GM12878 (cell line): ENCODE measurements around the gene DNAJC7. TPM values are rescaled to one million over a fixed set of nuclear protein-coding genes. Genes with fewer than 3 reads are reported as not detected.

Source experiments
- ATAC-seq: fragments of 200-7000 bp; cut with Tn5 transposase; 3 replicates; pipeline ENCODE4 v1.9.1; 2020; ENCODE audit warnings: mild to moderate bottlenecking, moderate library complexity
- BruUV-seq: library from RNA; stranded (reverse); fragments of 400-500 nt; replicated peaks from 2 replicates; lab custom pipeline; 2021; lab: Mats Ljungman, UMichigan
- CTCF ChIA-PET: fragments of 300-600 bp; sonication (Branson Sonifier 250); formaldehyde crosslinking; extraction: SDS; loops from one replicate; lab custom pipeline; 2021; ENCODE audit warnings: inconsistent platforms; lab: Yijun Ruan, JAX
- POLR2A ChIA-PET: fragments of 350-600 bp; formaldehyde crosslinking; extraction: SDS; loops from one replicate; lab custom pipeline; 2021; ENCODE audit warnings: inconsistent platforms; lab: Charles Lee
- RAD21 ChIA-PET: fragments of 300-600 bp; sonication (Branson Sonifier 250); formaldehyde crosslinking; loops from one replicate; lab custom pipeline; 2023; ENCODE audit warnings: antibody characterized with exemption; ENCODE audit not compliant: unreplicated experiment; lab: Charles Lee
- SMC1A ChIA-PET: fragments of 300-600 bp; sonication (Branson Sonifier 250); formaldehyde crosslinking; loops from one replicate; lab custom pipeline; 2023; ENCODE audit not compliant: unreplicated experiment, uncharacterized antibody; lab: Charles Lee
- DNase-seq: peaks from one replicate; pipeline ENCODE4 v3.0.0-alpha.2; 2011; ENCODE audit warnings: low read depth, low spot score
- FAIRE-seq: peaks from 3 replicates; lab custom pipeline; 2011; peaks lifted over from hg19 to GRCh38; lab: Jason Lieb, UNC
- H2AFZ ChIP-seq: 2 replicates; pipeline ENCODE4 v1.6.0; 2011; ENCODE audit warnings: low read depth, low read length, control low read depth; ENCODE audit not compliant: control insufficient read depth
- H3K27ac ChIP-seq: 2 replicates; pipeline ENCODE4 v1.5.1; 2011; ENCODE audit warnings: control low read depth; ENCODE audit not compliant: control insufficient read depth, insufficient read depth
- H3K27me3 ChIP-seq, 2 experiments: replicated peaks in 1 of 2; 2 replicates each; pipeline versions ENCODE4 v1.6.0 to v1.6.1; 2011; ENCODE audit warnings: low read length in 1 of 2; ENCODE audit not compliant: control insufficient read depth in 2 of 2, insufficient read depth in 2 of 2
- H3K36me3 ChIP-seq, 2 experiments: 2 replicates each; pipeline ENCODE4 v1.5.1; 2011; ENCODE audit warnings: low read length in 1 of 2; ENCODE audit not compliant: control insufficient read depth in 2 of 2, insufficient read depth in 2 of 2
- H3K4me1 ChIP-seq: 2 replicates; pipeline ENCODE4 v1.6.1; 2011; ENCODE audit warnings: mild to moderate bottlenecking, low read length, moderate library complexity, mixed read lengths; ENCODE audit not compliant: control insufficient read depth, insufficient read depth
- H3K4me2 ChIP-seq: 2 replicates; pipeline ENCODE4 v1.6.0; 2011; ENCODE audit warnings: control low read depth; ENCODE audit not compliant: control insufficient read depth, insufficient read depth
- H3K4me3 ChIP-seq: fragments of 200-600 bp; sonication (generic); 2 replicates; pipeline ENCODE4 v1.5.1; 2016
- H3K79me2 ChIP-seq: 2 replicates; pipeline ENCODE4 v1.6.0; 2011; ENCODE audit warnings: low read length; ENCODE audit not compliant: control insufficient read depth, insufficient read depth
- H3K9ac ChIP-seq: 2 replicates; pipeline ENCODE4 v1.8.0; 2011; ENCODE audit warnings: low read length, control low read depth, mixed read lengths; ENCODE audit not compliant: control insufficient read depth, insufficient read depth
- H3K9me3 ChIP-seq: replicated peaks from 3 replicates; pipeline ENCODE4 v1.5.1; 2011; ENCODE audit warnings: mild to moderate bottlenecking, low read length; ENCODE audit not compliant: control insufficient read depth, insufficient read depth
- H4K20me1 ChIP-seq: 2 replicates; pipeline ENCODE4 v1.6.0; 2011; ENCODE audit not compliant: control insufficient read depth, insufficient read depth
- CREB1 ChIP-seq: IDR thresholded peaks from 2 replicates; pipeline ENCODE4 v1.6.1; 2012; ENCODE audit warnings: low read depth, mild to moderate bottlenecking, inconsistent platforms
- HSF1 ChIP-seq: fragments of 150-350 bp; IDR thresholded peaks from 2 replicates; pipeline ENCODE4 v1.6.1; 2014; ENCODE audit warnings: mild to moderate bottlenecking, low read depth, low read length
- MYC ChIP-seq: IDR thresholded peaks from 2 replicates; pipeline ENCODE4 v1.6.1; 2011; ENCODE audit warnings: mild to moderate bottlenecking, low read length, moderate library complexity, inconsistent platforms; ENCODE audit not compliant: insufficient read depth, insufficient replicate concordance, insufficient read length, severe bottlenecking
- PRDM15 ChIP-seq: fragments of 450-650 bp; formaldehyde crosslinking; IDR thresholded peaks from 2 replicates; pipeline ENCODE4 v1.4.0; 2020; ENCODE audit warnings: mild to moderate bottlenecking, moderate library complexity
- RAD21 ChIP-seq: IDR thresholded peaks from 2 replicates; pipeline ENCODE4 v1.6.1; 2011; ENCODE audit warnings: mild to moderate bottlenecking, low read depth, low read length, moderate library complexity; ENCODE audit not compliant: insufficient read depth
- REST ChIP-seq: IDR thresholded peaks from 2 replicates; pipeline ENCODE4 v1.6.1; 2012; ENCODE audit warnings: mild to moderate bottlenecking, low read depth, low read length
- RUNX3 ChIP-seq: IDR thresholded peaks from 2 replicates; pipeline ENCODE4 v1.6.1; 2012; ENCODE audit warnings: low read length, inconsistent platforms
- STAT1 ChIP-seq: fragments of 450-650 bp; conservative IDR thresholded peaks from 2 replicates; pipeline ENCODE4 v1.6.1; 2014; ENCODE audit warnings: antibody characterized with exemption, mild to moderate bottlenecking
- WRNIP1 ChIP-seq: IDR thresholded peaks from 2 replicates; pipeline ENCODE4 v1.6.1; 2011; ENCODE audit warnings: low read depth, low read length, improper control_type of control experiment, borderline replicate concordance
- WGBS: methylation state at CpG from one replicate; pipeline ENCODE4 v1.1.6; 2016; ENCODE audit warnings: low lambda C conversion rate; ENCODE audit not compliant: insufficient replicate concordance, insufficient coverage; ENCODE audit errors: missing lambda C conversion rate; 5-methylcytosine and 5-hydroxymethylcytosine counted together
- in situ Hi-C: fragments of 300-500 bp; cut with MboI; formaldehyde crosslinking; loops from 9 replicates; pipeline ENCODE4 v1.14.3; 2018; ENCODE audit warnings: mixed read lengths
- intact Hi-C: fragments of 100-400 bp; cut with micrococcal nuclease; formaldehyde crosslinking; loops from one replicate; pipeline ENCODE4 v1.14.2; 2022; ENCODE audit not compliant: unreplicated experiment
- polyA plus RNA-seq, 11 experiments: library from polyadenylated mRNA; depleted of rRNA in 4 of 11; unstranded in 6 of 11; stranded (reverse) in 5 of 11; fragments of >200 nt; fragmentation: Nextera tagmentation in 4 of 11; fragmentation: Illumina TruSeq in 1 of 11; extraction: Ambion mirVana in 4 of 11; extraction: Trizol in 1 of 11; gene quantifications; 1 replicate in 1 of 11; 2 replicates in 10 of 11; pipeline versions ENCODE4 v1.2.1 to v1.2.3, GENCODE V29; 2011 to 2016; ENCODE audit warnings: inconsistent platforms in 2 of 11, missing spikeins in 2 of 11, low read depth in 1 of 11
- total RNA-seq, 4 experiments: library from RNA; depleted of rRNA in 3 of 4; stranded (reverse); fragments of >200 nt in 3 of 4; fragmentation: Illumina TruSeq in 1 of 4; extraction: Trizol in 1 of 4; gene quantifications; 2 replicates each; pipeline versions ENCODE4 v1.2.1 to v1.2.3, GENCODE V29; 2013 to 2021

DNAJC7 gene
- total and polyA plus RNA-seq, 10 of the 15 experiments (the other 5 are each of a cell fraction or from before 2014, with no cell fraction given), result 60.1 to 173 (median 94.9) TPM

GRCh38 chr17:42058063-42058462, 40.8 kb upstream of the DNAJC7 start:
- no peak overlapping the region for H3K27ac ChIP-seq
- no peaks in the 10 kb centered on the region for H3K79me2 ChIP-seq
- ChIA-PET RAD21 (no interaction called here), CTCF (interaction anchor here (1.7 kb wide), 1 partner anchor 9 kb away, joined by 7 read pairs; no protein-coding TSS in a partner anchor), SMC1A (no interaction called here), POLR2A (no interaction called here)
- no peak overlapping the region for H3K4me2 ChIP-seq
- no TSS peak for BruUV-seq
- DNase-seq (no peak), FAIRE-seq (no peak), ATAC-seq (no peak)
- H3K9ac ChIP-seq, result no peak overlapping the region
- in situ Hi-C loops (no loop called here), intact Hi-C loops (no loop called here)
- 28% methylated on average over 7 of the region's 7 CpGs for whole genome bisulfite sequencing
- no peaks in the 10 kb centered on the region for H4K20me1 ChIP-seq
- no peaks in the 10 kb centered on the region for H3K4me1 ChIP-seq
- peaks cover 0 to 2% of the 10 kb centered on the region in 2 experiments; a peak in 2 of 4 replicates for H3K27me3 ChIP-seq
- H3K9me3 ChIP-seq, result peaks cover 8% of the 10 kb centered on the region; the same call in 2 of the 3 replicates
- no peaks in the 10 kb centered on the region for H3K36me3 ChIP-seq
- no peak overlapping the region for H2AFZ ChIP-seq
- TF ChIP-seq CREB1, result no peak
- TF ChIP-seq RUNX3, result no peak
- TF ChIP-seq RAD21, result no peak
- TF ChIP-seq MYC, result no peak
- no peak for TF ChIP-seq WRNIP1
- no peak for TF ChIP-seq PRDM15
- no peak for TF ChIP-seq HSF1
- TF ChIP-seq REST, result no peak
- no peak for TF ChIP-seq STAT1
- no peak overlapping the region for H3K4me3 ChIP-seq
